ENCODE results near the gene SH3RF3. TPM values are rescaled to one million over a fixed set of nuclear protein-coding genes. Genes with fewer than 3 reads are reported as not detected.

The SH3RF3 gene
- total RNA-seq, 1 experiment from 2014 or later = not detected

GRCh38 chr2:109404681-109405080 is 275.7 kb downstream of the SH3RF3 start:
- no peaks in the 10 kb centered on the region for H3K9me3 ChIP-seq (ENCODE audit: control insufficient read depth in 1 of 2, insufficient read depth in 1 of 2, low read depth in 1 of 2, low read length in 2 of 2)
- no TSS peak for BruUV-seq (replicated peaks)
- ATAC-seq (no peak), DNase-seq (ENCODE audit: low read depth, low spot score) (no peak)
- peaks cover 0 to 4% of the 10 kb centered on the region in 2 experiments; a peak in 1 of 4 replicates for H3K4me1 ChIP-seq (ENCODE audit: control insufficient read depth in 1 of 2, insufficient read depth in 2 of 2, low read length in 2 of 2)
- TF ChIP-seq CEBPB (IDR thresholded peaks at IDR 0.05; ENCODE audit: low read depth) (no peak), REST (IDR thresholded peaks at IDR 0.05; ENCODE audit: low read depth) (peak; percentile 28; the same call in 1 of the 2 replicates)
- no peak overlapping the region for H3K27ac ChIP-seq (ENCODE audit: low read depth, low read length)
- ChIA-PET CTCF (no interaction called here), RAD21 (ENCODE audit: low non-redundant PET in 1 of 2, low total read pairs in 2 of 2, uncharacterized antibody in 2 of 2, unreplicated experiment in 2 of 2) (no interaction called here), POLR2A (no interaction called here)
- intact Hi-C loops (cut with micrococcal nuclease) = no loop called here
- no peak overlapping the region for H3K4me3 ChIP-seq (replicated peaks in 1 of 2; ENCODE audit: low read depth in 1 of 2, low read length in 2 of 2)
- no peaks in the 10 kb centered on the region for H3K9me2 ChIP-seq (ENCODE audit: insufficient read depth)
- no peak overlapping the region for H3K9ac ChIP-seq (ENCODE audit: low read length)
- no peaks in the 10 kb centered on the region for H3K27me3 ChIP-seq (ENCODE audit: insufficient read depth, low read length)
- no peaks in the 10 kb centered on the region for H3K79me2 ChIP-seq (ENCODE audit: insufficient read depth, low read length)
- no peak overlapping the region for H3K4me2 ChIP-seq (ENCODE audit: low read length)
- no peaks in the 10 kb centered on the region for H3K36me3 ChIP-seq (ENCODE audit: control insufficient read depth in 1 of 2, insufficient read depth in 2 of 2, low read length in 2 of 2)
- H2AFZ ChIP-seq (ENCODE audit: low read depth, low read length, poor library complexity, severe bottlenecking) = no peak overlapping the region
- no peaks in the 10 kb centered on the region for H4K20me1 ChIP-seq (ENCODE audit: insufficient read depth)

- Histone ChIP-seq H3K4me2 (ENCODE audit: low read length) (no peak overlapping the region), H3K79me2 (ENCODE audit: insufficient read depth, low read length) (no peaks in the 10 kb centered on the region), H3K9me2 (ENCODE audit: insufficient read depth) (no peaks in the 10 kb centered on the region), H3K27ac (ENCODE audit: low read depth, low read length) (no peak overlapping the region), H4K20me1 (ENCODE audit: insufficient read depth) (no peaks in the 10 kb centered on the region), H3K4me1 (ENCODE audit: control insufficient read depth in 1 of 2, insufficient read depth in 2 of 2, low read length in 2 of 2) (peaks cover 0 to 4% of the 10 kb centered on the region in 2 experiments; a peak in 1 of 4 replicates), H3K4me3 (replicated peaks in 1 of 2; ENCODE audit: low read depth in 1 of 2, low read length in 2 of 2) (no peak overlapping the region), H3K9ac (ENCODE audit: low read length) (no peak overlapping the region), H2AFZ (ENCODE audit: low read depth, low read length, poor library complexity, severe bottlenecking) (no peak overlapping the region), H3K27me3 (ENCODE audit: insufficient read depth, low read length) (no peaks in the 10 kb centered on the region), H3K9me3 (ENCODE audit: control insufficient read depth in 1 of 2, insufficient read depth in 1 of 2, low read depth in 1 of 2, low read length in 2 of 2) (no peaks in the 10 kb centered on the region), H3K36me3 (ENCODE audit: control insufficient read depth in 1 of 2, insufficient read depth in 2 of 2, low read length in 2 of 2) (no peaks in the 10 kb centered on the region)
- ChIA-PET CTCF (no interaction called here), RAD21 (ENCODE audit: low non-redundant PET in 1 of 2, low total read pairs in 2 of 2, uncharacterized antibody in 2 of 2, unreplicated experiment in 2 of 2) (no interaction called here), POLR2A (no interaction called here)
- no peak for ATAC-seq
- DNase-seq (ENCODE audit: low read depth, low spot score) = no peak
- TF ChIP-seq TCF7L2 (IDR thresholded peaks at IDR 0.05; ENCODE audit: borderline replicate concordance, extremely low read depth, insufficient read depth, insufficient read length) (no peak), YY1 (IDR thresholded peaks at IDR 0.05; ENCODE audit: extremely low read depth, insufficient replicate concordance, low read depth, low read length) (no peak), SRF (IDR thresholded peaks at IDR 0.05; ENCODE audit: low read depth) (no peak), ZFX (IDR thresholded peaks at IDR 0.05) (no peak), ZBTB33 (IDR thresholded peaks at IDR 0.05; ENCODE audit: extremely low read depth, insufficient replicate concordance, low read length) (no peak), EGR1 (IDR thresholded peaks at IDR 0.05; ENCODE audit: low read depth) (no peak), FOSL1 (IDR thresholded peaks at IDR 0.05; ENCODE audit: low read depth) (no peak), CEBPB (IDR thresholded peaks at IDR 0.05; ENCODE audit: low read depth) (no peak), EZH2phosphoT487 (IDR thresholded peaks at IDR 0.05; ENCODE audit: borderline replicate concordance) (no peak), REST (IDR thresholded peaks at IDR 0.05; ENCODE audit: low read depth) (no peak)
- intact Hi-C loops (cut with micrococcal nuclease) = no loop called here
- no TSS peak for BruUV-seq (replicated peaks)
Observed at GRCh38 chr2:109405873-109406272, 276.9 kb downstream of the SH3RF3 start.

Measured in HCT116 (cell line).